H1 (cell line): ENCODE results near the gene COL6A2. TPM values are rescaled to one million over a fixed set of nuclear protein-coding genes. Genes with fewer than 3 reads are reported as not detected.

ENCODE experiments used
- BCL11A ChIP-seq, 2 experiments: IDR thresholded peaks; one replicate each; pipeline ENCODE4 v1.6.1; 2011; ENCODE audit warnings: low read depth in 2 of 2, low read length in 2 of 2, mild to moderate bottlenecking in 2 of 2
- BRCA1 ChIP-seq: IDR thresholded peaks from 2 replicates; pipeline ENCODE4 v1.6.1; 2012; ENCODE audit warnings: low read depth, low read length, improper control_type of control experiment
- KDM5A ChIP-seq: fragments of 200-600 bp; IDR thresholded peaks from 2 replicates; pipeline ENCODE4 v1.7.1; 2012; ENCODE audit warnings: mild to moderate bottlenecking, low read length, inconsistent platforms, mixed read lengths
- TAF7 ChIP-seq: optimal IDR thresholded peaks from 2 replicates; pipeline ENCODE3; 2011; ENCODE audit warnings: low read depth, mild to moderate bottlenecking, inconsistent platforms, low read length, moderate library complexity, borderline replicate concordance
- polyA plus RNA-seq, 7 experiments: library from polyadenylated mRNA; depleted of rRNA in 3 of 7; stranded (reverse) in 5 of 7; unstranded in 2 of 7; fragments of >200 nt in 5 of 7; fragments of 200-250 nt in 2 of 7; gene quantifications; 1 replicate in 5 of 7; 2 replicates in 1 of 7; 4 replicates in 1 of 7; pipeline versions ENCODE4 v1.2.1 to v1.2.3, GENCODE V29; 2011 to 2013; ENCODE audit warnings: missing spikeins in 2 of 7, mixed read lengths in 2 of 7
- total RNA-seq: library from RNA; stranded (reverse); fragmentation: NEBNext Ultra II Directional; extraction: Animal tissue kit (Norgen Biotek cat#: 25700); gene quantifications from 2 replicates; pipeline ENCODE4 v1.2.1, GENCODE V29; 2021

COL6A2 gene
- total and polyA plus RNA-seq, 2 of the 8 experiments (the other 6 are each of a cell fraction or from before 2014, with no cell fraction given) = 60.1 to 62.7 TPM

GRCh38 chr21:46171585-46171984 is 73.7 kb downstream of the COL6A2 start (continued):
- no peak for TF ChIP-seq BCL11A (IDR thresholded peaks at IDR 0.05; ENCODE audit: low read depth in 2 of 2, low read length in 2 of 2)
- no peak for TF ChIP-seq BRCA1
- TF ChIP-seq KDM5A = no peak
- TF ChIP-seq TAF7 = no peak
